ENCODE data around the gene MTX3. TPM values are rescaled to one million over a fixed set of nuclear protein-coding genes. Genes with fewer than 3 reads are reported as not detected.

Gene MTX3
- total RNA-seq, 1 donor from 2014 or later: 16.8 TPM

DNA sequence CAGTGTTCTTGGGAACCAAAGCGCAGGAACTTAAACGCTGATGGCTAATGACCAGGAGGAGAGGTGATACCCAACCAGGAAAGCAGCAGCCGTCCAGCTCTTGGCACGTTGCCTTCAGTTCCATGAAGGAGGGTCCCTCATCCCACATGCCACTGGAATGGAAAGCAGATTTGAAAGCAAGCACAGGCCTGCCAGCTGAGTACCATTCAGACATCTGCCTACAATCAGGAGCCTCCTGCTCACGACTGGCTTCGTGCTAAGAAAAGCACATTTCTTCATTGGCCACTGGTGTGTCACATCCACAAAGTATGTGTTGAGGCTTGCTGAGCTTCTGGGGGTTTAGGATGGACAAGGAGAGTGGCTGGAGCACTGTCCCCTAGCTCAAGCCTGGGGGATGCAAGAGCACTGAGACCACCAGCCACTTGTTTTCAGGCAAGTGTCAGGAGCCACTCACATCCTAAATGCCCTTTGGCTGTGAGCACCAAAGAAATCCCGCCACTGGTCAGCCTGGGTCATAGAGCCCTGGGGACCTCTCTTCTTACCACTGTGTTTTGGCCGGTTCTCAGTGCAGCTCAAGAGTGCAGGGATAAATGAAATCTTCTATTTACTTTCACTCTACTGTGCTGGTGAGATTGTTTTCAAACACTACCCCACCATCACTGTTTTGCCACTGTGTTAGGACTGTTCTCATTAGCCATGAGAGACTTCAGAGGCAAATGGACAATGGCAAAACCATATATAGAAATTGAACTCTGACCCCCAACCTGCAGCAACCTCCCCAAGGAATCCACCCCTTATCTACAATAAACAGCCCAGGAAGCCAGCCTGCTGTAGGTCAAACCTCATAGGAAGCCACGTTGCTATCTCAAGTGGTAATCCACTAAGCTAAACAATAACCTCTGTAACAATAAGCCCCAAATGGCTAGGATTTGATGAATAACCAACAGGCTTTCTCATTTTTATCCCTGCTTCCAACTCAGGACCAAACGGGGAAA, 58.3 kb downstream of the MTX3 start:
- H3K27me3 ChIP-seq (ENCODE audit: control insufficient read depth, insufficient read depth, low read length): no peaks in the 10 kb centered on the region
- no peak for DNase-seq (ENCODE audit: low read depth)

GRCh38 chr5:79931866-79932265, 59.2 kb downstream of the MTX3 start:
- Histone ChIP-seq H3K36me3 (ENCODE audit: control insufficient read depth, insufficient read depth, low read length) (no peaks in the 10 kb centered on the region), H3K4me3 (ENCODE audit: low read depth, low read length) (no peak overlapping the region), H3K27me3 (ENCODE audit: control insufficient read depth, insufficient read depth, low read length) (no peaks in the 10 kb centered on the region)
- no peak for DNase-seq (ENCODE audit: low read depth)
- TF ChIP-seq CTCF (IDR thresholded peaks at IDR 0.05; ENCODE audit: insufficient read depth, low read length, poor library complexity, severe bottlenecking): no peak

More for the DNA sequence above, 58.3 kb downstream of the MTX3 start:
- Histone ChIP-seq H3K4me3 (ENCODE audit: low read depth, low read length) (no peak overlapping the region), H3K36me3 (ENCODE audit: control insufficient read depth, insufficient read depth, low read length) (no peaks in the 10 kb centered on the region)
- TF ChIP-seq CTCF (IDR thresholded peaks at IDR 0.05; ENCODE audit: insufficient read depth, low read length, poor library complexity, severe bottlenecking): no peak

DNA sequence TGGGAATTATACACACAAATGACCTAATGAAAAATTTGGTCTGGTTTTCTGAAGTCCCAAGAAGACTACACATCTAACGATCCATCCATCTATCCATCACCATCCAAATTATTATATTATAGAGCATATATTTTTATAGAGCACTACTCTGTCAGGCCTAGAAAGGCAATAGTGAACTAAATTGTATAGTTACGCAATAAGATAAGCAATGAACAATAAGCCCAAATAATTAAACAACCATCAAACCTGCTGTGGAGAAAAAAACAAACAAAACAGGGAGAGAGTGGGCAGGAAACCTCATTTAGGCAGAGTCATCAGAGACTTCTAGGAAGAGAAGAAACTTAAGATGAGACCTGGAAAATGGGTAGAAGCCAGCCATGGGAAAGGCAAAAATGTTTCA, 59.7 kb downstream of the MTX3 start:
- no peak for DNase-seq (ENCODE audit: low read depth)
- Histone ChIP-seq H3K36me3 (ENCODE audit: control insufficient read depth, insufficient read depth, low read length) (no peaks in the 10 kb centered on the region), H3K27me3 (ENCODE audit: control insufficient read depth, insufficient read depth, low read length) (no peaks in the 10 kb centered on the region), H3K4me3 (ENCODE audit: low read depth, low read length) (no peak overlapping the region)
- TF ChIP-seq CTCF (IDR thresholded peaks at IDR 0.05; ENCODE audit: insufficient read depth, low read length, poor library complexity, severe bottlenecking): no peak

DNA sequence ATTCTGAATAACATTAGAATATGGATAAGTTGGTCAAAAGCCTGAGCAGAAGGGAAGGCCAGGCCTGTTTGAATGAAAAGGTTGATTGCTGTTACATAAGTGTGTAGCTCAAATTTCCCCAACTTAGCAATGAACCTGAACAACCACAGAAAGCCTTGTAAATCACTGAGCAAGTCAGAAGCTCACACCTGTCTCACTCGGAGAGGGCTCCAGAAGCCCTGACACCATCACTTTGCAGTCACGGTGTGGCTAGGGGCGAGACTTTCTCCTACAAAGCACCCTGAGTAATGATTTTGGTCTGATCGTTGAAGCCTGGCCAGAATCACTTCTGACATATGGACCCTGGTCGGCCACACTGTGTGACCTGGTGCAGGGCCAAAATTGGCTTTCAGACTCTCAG, 62.0 kb downstream of the MTX3 start:
- no peak for DNase-seq (ENCODE audit: low read depth)
- no peak overlapping the region for H3K4me3 ChIP-seq (ENCODE audit: low read depth, low read length)
- no peak for TF ChIP-seq CTCF (IDR thresholded peaks at IDR 0.05; ENCODE audit: insufficient read depth, low read length, poor library complexity, severe bottlenecking)
- no peaks in the 10 kb centered on the region for H3K27me3 ChIP-seq (ENCODE audit: control insufficient read depth, insufficient read depth, low read length)
- no peaks in the 10 kb centered on the region for H3K36me3 ChIP-seq (ENCODE audit: control insufficient read depth, insufficient read depth, low read length)

Other genes starting within 250 kb of the MTX3 start
- 2.6 and 2.9 TPM in 2 replicates for gene THBS4, start 44.1 kb upstream of the MTX3 start, total RNA-seq

Data from kidney epithelial cell (primary cell).